Activated T-cell treated with anti-CD3 and anti-CD28 coated beads, Interleukin-2, amount 50 U/mL, for 4 hours (primary cell): ENCODE results near the gene KMT2C. TPM values are rescaled to one million over a fixed set of nuclear protein-coding genes. Genes with fewer than 3 reads are reported as not detected.

Experiments
- ATAC-seq, 2 donors: fragments of 200-7000 bp; cut with Tn5 transposase; one replicate each; pipeline ENCODE4 v1.10.0; 2021
- DNase-seq: peaks from one replicate; pipeline ENCODE4 v3.0.0-alpha.2; 2020
- H3K27me3 Mint-ChIP-seq: one replicate; pipeline ENCODE4 v1.8.0; 2021; ENCODE audit warnings: low read depth, mixed read lengths
- H3K36me3 Mint-ChIP-seq: one replicate; pipeline ENCODE4 v1.8.0; 2022; ENCODE audit warnings: mixed read lengths; ENCODE audit not compliant: insufficient read depth
- H3K4me1 Mint-ChIP-seq: one replicate; pipeline ENCODE4 v1.8.0; 2021; ENCODE audit warnings: low read depth, mixed read lengths
- H3K4me3 Mint-ChIP-seq: one replicate; pipeline ENCODE4 v1.8.0; 2021; ENCODE audit warnings: mild to moderate bottlenecking, moderate library complexity, mixed read lengths
- H3K9me3 Mint-ChIP-seq: one replicate; pipeline ENCODE4 v1.8.0; 2021; ENCODE audit warnings: mixed read lengths
- total RNA-seq, 3 donors: library from RNA; stranded (reverse); gene quantifications; one replicate each; pipeline ENCODE4 v1.2.1, GENCODE V29; 2021

The KMT2C gene
- total RNA-seq, 3 donors from 2014 or later, result 41.6 to 48.5 (median 41.6) TPM

GRCh38 chr7:152089183-152089582 lies 346.6 kb downstream of the KMT2C start:
- DNase-seq, result no peak
- Mint-ChIP-seq H3K9me3 (peaks cover 21% of the 10 kb centered on the region), H3K4me3 (no peak overlapping the region), H3K4me1 (no peaks in the 10 kb centered on the region), H3K36me3 (peaks cover 29% of the 10 kb centered on the region), H3K27me3 (no peaks in the 10 kb centered on the region)
- no peak for ATAC-seq

GRCh38 chr7:152086513-152086912 lies 349.3 kb downstream of the KMT2C start:
- H3K4me3 Mint-ChIP-seq, result no peak overlapping the region
- ATAC-seq (no peak), DNase-seq (no peak)
- H3K4me1 Mint-ChIP-seq, result peaks cover 2% of the 10 kb centered on the region
- H3K27me3 Mint-ChIP-seq, result no peaks in the 10 kb centered on the region
- peaks cover 25% of the 10 kb centered on the region for H3K9me3 Mint-ChIP-seq
- H3K36me3 Mint-ChIP-seq, result peaks cover 45% of the 10 kb centered on the region

- Mint-ChIP-seq H3K36me3 (peaks cover 42% of the 10 kb centered on the region), H3K27me3 (no peaks in the 10 kb centered on the region), H3K9me3 (peaks cover 25% of the 10 kb centered on the region), H3K4me3 (no peak overlapping the region), H3K4me1 (peaks cover 2% of the 10 kb centered on the region)
- no peak for ATAC-seq
- DNase-seq, result no peak
Observed at GRCh38 chr7:152085131-152085530, 350.7 kb downstream of the KMT2C start.

Other genes starting within 250 kb of the KMT2C start
- gene XRCC2, start 240.1 kb upstream of the KMT2C start, total RNA-seq, result 10 to 100 TPM in 2 of 3 donors, 1 to 10 TPM in 1; 8.2 to 14.6 (median 11.4) TPM